ENCODE results near the gene SLC6A13. TPM values are rescaled to one million over a fixed set of nuclear protein-coding genes. Genes with fewer than 3 reads are reported as not detected.

The SLC6A13 gene
- total and polyA plus RNA-seq, 7 donors, result 0.10 to 0.55 TPM; not detected in 5

GRCh38 chr12:295132-295531 lies 32.5 kb upstream of the SLC6A13 start:
- Histone ChIP-seq H3K4me3 (no peak overlapping the region), H3K27ac (no peak overlapping the region), H3K4me1 (no peaks in the 10 kb centered on the region), H3K36me3 (peaks cover 15 to 81% (median 39%) of the 10 kb centered on the region in 4 donors), H3K9me3 (peaks cover 0 to 2% (median 0%) of the 10 kb centered on the region in 4 donors), H3K27me3 (no peaks in the 10 kb centered on the region)
- intact Hi-C loops (cut with DNase I), result no loop called here
- TF ChIP-seq CTCF (IDR thresholded peaks at IDR 0.05) (no peak), POLR2A (IDR thresholded peaks at IDR 0.05) (no peak), EP300 (IDR thresholded peaks at IDR 0.05) (no peak), POLR2AphosphoS5 (IDR thresholded peaks at IDR 0.05) (no peak)
- no peak for DNase-seq
- 97 to 98% methylated on average over 1 of the region's 1 CpG for WGBS, 2 donors

- TF ChIP-seq EP300 (IDR thresholded peaks at IDR 0.05) (no peak), CTCF (IDR thresholded peaks at IDR 0.05) (no peak), POLR2A (IDR thresholded peaks at IDR 0.05) (no peak), POLR2AphosphoS5 (IDR thresholded peaks at IDR 0.05) (no peak)
- intact Hi-C loops (cut with DNase I), result no loop called here
- no peaks in the 10 kb centered on the region for H3K27me3 ChIP-seq
- H3K4me1 ChIP-seq, result no peaks in the 10 kb centered on the region
- no peaks in the 10 kb centered on the region for H3K9me3 ChIP-seq
- peaks cover 15 to 84% (median 39%) of the 10 kb centered on the region in 4 donors for H3K36me3 ChIP-seq
- DNase-seq, result no peak
- H3K4me3 ChIP-seq, result no peak overlapping the region
- 64 to 79% methylated on average over 5 of the region's 5 CpGs for WGBS, 2 donors
- no peak overlapping the region for H3K27ac ChIP-seq
Observed at GRCh38 chr12:293199-293598, 30.6 kb upstream of the SLC6A13 start.

- peaks cover 17 to 76% (median 37%) of the 10 kb centered on the region in 4 donors for H3K36me3 ChIP-seq
Observed at GRCh38 chr12:292186-292585, 29.6 kb upstream of the SLC6A13 start.

GRCh38 chr12:291153-291723 lies 28.6 kb upstream of the SLC6A13 start:
- intact Hi-C loops (cut with DNase I), result no loop called here
- no peak overlapping the region for H3K4me3 ChIP-seq
- no peak for TF ChIP-seq POLR2AphosphoS5 (IDR thresholded peaks at IDR 0.05)
- TF ChIP-seq EP300 (IDR thresholded peaks at IDR 0.05), result no peak
- TF ChIP-seq POLR2A (IDR thresholded peaks at IDR 0.05), result no peak
- no peak for TF ChIP-seq CTCF (IDR thresholded peaks at IDR 0.05)
- whole genome bisulfite sequencing, 2 donors, result 63 to 64% methylated on average over 1 of the region's 1 CpG
- no peaks in the 10 kb centered on the region for H3K9me3 ChIP-seq
- H3K4me1 ChIP-seq, result no peaks in the 10 kb centered on the region
- no peak for DNase-seq
- H3K27me3 ChIP-seq, result no peaks in the 10 kb centered on the region
- H3K27ac ChIP-seq, result no peak overlapping the region
- peaks cover 19 to 66% (median 33%) of the 10 kb centered on the region in 4 donors for H3K36me3 ChIP-seq

More at GRCh38 chr12:292186-292585, 29.6 kb upstream of the SLC6A13 start:
- H3K27me3 ChIP-seq, result no peaks in the 10 kb centered on the region
- intact Hi-C loops (cut with DNase I), result no loop called here
- H3K4me3 ChIP-seq, result no peak overlapping the region
- no peaks in the 10 kb centered on the region for H3K9me3 ChIP-seq
- 97 to 99% methylated on average over 1 of the region's 1 CpG for WGBS, 2 donors
- TF ChIP-seq EP300 (IDR thresholded peaks at IDR 0.05) (no peak), POLR2AphosphoS5 (IDR thresholded peaks at IDR 0.05) (no peak), POLR2A (IDR thresholded peaks at IDR 0.05) (no peak), CTCF (IDR thresholded peaks at IDR 0.05) (no peak)
- DNase-seq, result no peak
- no peak overlapping the region for H3K27ac ChIP-seq
- H3K4me1 ChIP-seq, result no peaks in the 10 kb centered on the region

GRCh38 chr12:288687-289086 lies 26.1 kb upstream of the SLC6A13 start:
- TF ChIP-seq POLR2A (IDR thresholded peaks at IDR 0.05) (no peak), CTCF (IDR thresholded peaks at IDR 0.05) (no peak), POLR2AphosphoS5 (IDR thresholded peaks at IDR 0.05) (no peak), EP300 (IDR thresholded peaks at IDR 0.05) (no peak)
- 81 to 89% methylated on average over 5 of the region's 5 CpGs for WGBS, 2 donors
- no peaks in the 10 kb centered on the region for H3K9me3 ChIP-seq
- intact Hi-C loops (cut with DNase I), result no loop called here
- no peak overlapping the region for H3K27ac ChIP-seq
- H3K4me3 ChIP-seq, result no peak overlapping the region
- DNase-seq, result no peak
- H3K27me3 ChIP-seq, result no peaks in the 10 kb centered on the region
- H3K36me3 ChIP-seq, result peaks cover 18 to 64% (median 34%) of the 10 kb centered on the region in 4 donors
- H3K4me1 ChIP-seq, result no peaks in the 10 kb centered on the region
